ENCODE measurements around the gene RPS19BP1.

GRCh38 chr22:39487826-39488520, 44.6 kb downstream of the RPS19BP1 start:
- no peak for TF ChIP-seq POLR2A (IDR thresholded peaks at IDR 0.05; ENCODE audit: low read length)
- no peak for TF ChIP-seq GATA1 (IDR thresholded peaks at IDR 0.05; ENCODE audit: low read depth, low read length)

Measured in erythroblast (primary cell).